ENCODE data around the gene ZFYVE27.

The ZFYVE27 gene

GRCh38 chr10:97715259-97715874 lies 21.6 kb upstream of the ZFYVE27 start:
- WGBS (ENCODE audit: insufficient coverage, insufficient read length) = no CpG with 5 or more reads among the region's 8 CpGs
- H3K27me3 ChIP-seq (ENCODE audit: control insufficient read depth, insufficient read depth, low read length) = no peaks in the 10 kb centered on the region
- peak overlapping the region; percentile 62; the same call in 1 of the 2 replicates for H3K4me3 ChIP-seq (ENCODE audit: low read length)
- no peaks in the 10 kb centered on the region for H3K36me3 ChIP-seq (ENCODE audit: control insufficient read depth, insufficient read depth, low read length)
- no peak overlapping the region for H3K27ac ChIP-seq (ENCODE audit: low read length)
- peaks cover 6% of the 10 kb centered on the region for H3K4me1 ChIP-seq (ENCODE audit: control insufficient read depth, insufficient read depth, low read length)
- no peaks in the 10 kb centered on the region for H3K9me3 ChIP-seq (ENCODE audit: control insufficient read depth, insufficient read depth, low read length)
- DNase-seq (ENCODE audit: low read depth, low spot score) = no peak

DNA sequence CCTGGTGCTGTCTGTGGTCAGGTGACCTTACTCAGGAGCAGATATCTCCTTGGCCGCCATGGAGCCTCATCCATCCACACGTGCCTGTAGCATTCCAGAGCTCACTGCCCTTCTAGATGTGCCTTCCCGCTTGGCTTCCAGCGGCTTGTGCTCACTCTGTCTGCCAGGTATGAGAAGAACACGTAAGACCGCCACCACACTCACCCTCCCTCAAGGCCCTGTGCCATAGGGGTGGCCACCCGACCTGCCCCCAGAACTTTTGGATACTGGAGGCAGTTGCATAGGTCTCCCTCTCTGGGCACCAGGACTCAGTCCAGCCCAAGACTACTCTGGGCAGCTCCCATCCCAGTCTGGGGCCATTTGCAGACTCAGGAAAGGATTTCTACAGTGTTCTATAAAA lies 19.3 kb upstream of the ZFYVE27 start:
- DNase-seq (ENCODE audit: low read depth, low spot score) = no peak
- Histone ChIP-seq H3K27ac (ENCODE audit: low read length) (no peak overlapping the region), H3K9me3 (ENCODE audit: control insufficient read depth, insufficient read depth, low read length) (no peaks in the 10 kb centered on the region), H3K36me3 (ENCODE audit: control insufficient read depth, insufficient read depth, low read length) (no peaks in the 10 kb centered on the region), H3K27me3 (ENCODE audit: control insufficient read depth, insufficient read depth, low read length) (no peaks in the 10 kb centered on the region), H3K4me3 (ENCODE audit: low read length) (no peak overlapping the region), H3K4me1 (ENCODE audit: control insufficient read depth, insufficient read depth, low read length) (peaks cover 6% of the 10 kb centered on the region)
- no CpG with 5 or more reads among the region's 7 CpGs for WGBS (ENCODE audit: insufficient coverage, insufficient read length)

GRCh38 chr10:97718178-97718577 lies 18.8 kb upstream of the ZFYVE27 start:
- Histone ChIP-seq H3K27me3 (ENCODE audit: control insufficient read depth, insufficient read depth, low read length) (no peaks in the 10 kb centered on the region), H3K4me3 (ENCODE audit: low read length) (no peak overlapping the region), H3K4me1 (ENCODE audit: control insufficient read depth, insufficient read depth, low read length) (peaks cover 6% of the 10 kb centered on the region), H3K9me3 (ENCODE audit: control insufficient read depth, insufficient read depth, low read length) (no peaks in the 10 kb centered on the region), H3K27ac (ENCODE audit: low read length) (no peak overlapping the region), H3K36me3 (ENCODE audit: control insufficient read depth, insufficient read depth, low read length) (no peaks in the 10 kb centered on the region)
- no CpG with 5 or more reads among the region's 6 CpGs for WGBS (ENCODE audit: insufficient coverage, insufficient read length)
- DNase-seq (ENCODE audit: low read depth, low spot score) = no peak

GRCh38 chr10:97718659-97719142 lies 18.2 kb upstream of the ZFYVE27 start:
- DNase-seq (ENCODE audit: low read depth, low spot score) = no peak
- Histone ChIP-seq H3K4me3 (ENCODE audit: low read length) (no peak overlapping the region), H3K9me3 (ENCODE audit: control insufficient read depth, insufficient read depth, low read length) (no peaks in the 10 kb centered on the region), H3K27ac (ENCODE audit: low read length) (no peak overlapping the region), H3K36me3 (ENCODE audit: control insufficient read depth, insufficient read depth, low read length) (no peaks in the 10 kb centered on the region), H3K27me3 (ENCODE audit: control insufficient read depth, insufficient read depth, low read length) (no peaks in the 10 kb centered on the region), H3K4me1 (ENCODE audit: control insufficient read depth, insufficient read depth, low read length) (peaks cover 6% of the 10 kb centered on the region)
- no CpG with 5 or more reads among the region's 8 CpGs for WGBS (ENCODE audit: insufficient coverage, insufficient read length)

DNA sequence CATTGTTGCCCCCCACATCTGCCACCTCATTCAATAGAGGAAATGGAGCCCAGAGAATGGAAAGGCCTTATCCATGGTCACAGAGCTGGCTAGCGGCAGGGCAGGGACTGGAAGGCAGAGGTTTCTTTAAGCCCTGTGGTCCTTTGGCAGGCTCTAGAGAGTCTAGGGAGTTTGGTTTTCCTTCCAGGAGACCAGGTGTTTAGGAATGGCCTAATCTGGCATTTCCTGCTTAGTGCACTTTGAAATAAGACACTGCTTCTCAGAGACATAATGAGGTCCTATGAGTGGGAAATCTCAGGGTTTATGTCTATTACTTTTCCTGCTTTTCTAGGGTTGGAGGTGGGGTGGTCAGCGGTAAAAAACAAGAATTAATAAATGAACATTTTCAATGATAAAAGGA lies 17.3 kb upstream of the ZFYVE27 start:
- no peaks in the 10 kb centered on the region for H3K36me3 ChIP-seq (ENCODE audit: control insufficient read depth, insufficient read depth, low read length)
- H3K4me1 ChIP-seq (ENCODE audit: control insufficient read depth, insufficient read depth, low read length) = peaks cover 6% of the 10 kb centered on the region
- H3K4me3 ChIP-seq (ENCODE audit: low read length) = no peak overlapping the region
- no peaks in the 10 kb centered on the region for H3K27me3 ChIP-seq (ENCODE audit: control insufficient read depth, insufficient read depth, low read length)
- no peaks in the 10 kb centered on the region for H3K9me3 ChIP-seq (ENCODE audit: control insufficient read depth, insufficient read depth, low read length)
- DNase-seq (ENCODE audit: low read depth, low spot score) = no peak
- no peak overlapping the region for H3K27ac ChIP-seq (ENCODE audit: low read length)
- no CpG with 5 or more reads among the region's 2 CpGs for WGBS (ENCODE audit: insufficient coverage, insufficient read length)

DNA sequence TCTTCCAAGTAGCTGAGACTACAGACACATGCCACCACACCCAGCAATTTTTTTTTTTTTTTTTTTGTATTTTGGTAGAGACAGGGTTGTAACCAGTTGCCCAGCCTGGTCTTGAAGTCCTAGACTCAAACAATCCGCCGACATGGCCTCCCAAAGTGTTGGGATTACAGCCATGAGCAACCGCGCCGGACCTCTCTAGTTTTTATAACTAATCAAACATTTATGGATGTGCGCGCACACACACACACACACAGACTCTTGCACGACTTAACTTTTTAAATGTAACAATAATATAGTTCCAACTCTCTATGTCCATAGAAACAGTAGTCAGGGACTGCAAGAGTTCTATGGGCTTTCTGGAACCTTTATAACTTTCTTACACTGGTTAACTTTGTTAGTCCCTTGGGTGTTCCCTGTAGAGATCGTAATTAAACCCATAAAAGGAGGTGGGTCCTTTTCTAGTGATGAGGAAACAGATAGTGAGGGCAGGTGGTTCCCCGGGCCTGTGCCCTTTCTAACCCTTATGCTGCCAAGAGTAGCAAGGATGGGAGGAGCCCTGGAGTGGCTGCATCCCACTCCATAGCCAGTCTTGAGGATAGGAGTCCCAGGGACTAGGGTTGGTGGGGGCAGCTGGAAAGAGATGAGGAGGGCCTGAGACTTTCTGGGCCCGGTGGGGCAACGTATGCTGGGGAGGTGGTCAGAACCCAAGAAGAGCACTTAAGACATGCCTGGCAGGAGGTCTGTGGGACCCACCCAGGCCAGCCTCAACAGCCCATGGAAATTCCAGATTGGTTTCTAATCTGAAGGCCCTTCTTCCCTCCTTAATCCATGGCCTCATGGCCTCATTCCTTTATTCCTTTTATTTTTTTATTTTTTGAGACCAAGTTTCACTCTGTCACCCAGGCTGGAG lies 14.8 kb upstream of the ZFYVE27 start:
- Histone ChIP-seq H3K27me3 (ENCODE audit: control insufficient read depth, insufficient read depth, low read length) (no peaks in the 10 kb centered on the region), H3K4me3 (ENCODE audit: low read length) (no peak overlapping the region), H3K9me3 (ENCODE audit: control insufficient read depth, insufficient read depth, low read length) (no peaks in the 10 kb centered on the region), H3K4me1 (ENCODE audit: control insufficient read depth, insufficient read depth, low read length) (peaks cover 4% of the 10 kb centered on the region), H3K27ac (ENCODE audit: low read length) (no peak overlapping the region), H3K36me3 (ENCODE audit: control insufficient read depth, insufficient read depth, low read length) (no peaks in the 10 kb centered on the region)
- WGBS (ENCODE audit: insufficient coverage, insufficient read length) = no CpG with 5 or more reads among the region's 12 CpGs
- no peak for DNase-seq (ENCODE audit: low read depth, low spot score)

GRCh38 chr10:97723001-97723400 lies 13.9 kb upstream of the ZFYVE27 start:
- no peak for DNase-seq (ENCODE audit: low read depth, low spot score)
- no peak overlapping the region for H3K4me3 ChIP-seq (ENCODE audit: low read length)
- no peaks in the 10 kb centered on the region for H3K27me3 ChIP-seq (ENCODE audit: control insufficient read depth, insufficient read depth, low read length)
- H3K27ac ChIP-seq (ENCODE audit: low read length) = no peak overlapping the region
- H3K9me3 ChIP-seq (ENCODE audit: control insufficient read depth, insufficient read depth, low read length) = no peaks in the 10 kb centered on the region
- no CpG with 5 or more reads among the region's 3 CpGs for WGBS (ENCODE audit: insufficient coverage, insufficient read length)
- H3K4me1 ChIP-seq (ENCODE audit: control insufficient read depth, insufficient read depth, low read length) = peaks cover 4% of the 10 kb centered on the region
- no peaks in the 10 kb centered on the region for H3K36me3 ChIP-seq (ENCODE audit: control insufficient read depth, insufficient read depth, low read length)

- H3K4me3 ChIP-seq (ENCODE audit: low read length) = no peak overlapping the region
- no peaks in the 10 kb centered on the region for H3K4me1 ChIP-seq (ENCODE audit: control insufficient read depth, insufficient read depth, low read length)
- WGBS (ENCODE audit: insufficient coverage, insufficient read length) = no CpG with 5 or more reads among the region's 5 CpGs
- no peaks in the 10 kb centered on the region for H3K9me3 ChIP-seq (ENCODE audit: control insufficient read depth, insufficient read depth, low read length)
- DNase-seq (ENCODE audit: low read depth, low spot score) = no peak
- H3K27ac ChIP-seq (ENCODE audit: low read length) = no peak overlapping the region
- H3K36me3 ChIP-seq (ENCODE audit: control insufficient read depth, insufficient read depth, low read length) = no peaks in the 10 kb centered on the region
- no peaks in the 10 kb centered on the region for H3K27me3 ChIP-seq (ENCODE audit: control insufficient read depth, insufficient read depth, low read length)
Observed at GRCh38 chr10:97724341-97724941, 12.5 kb upstream of the ZFYVE27 start.

DNA sequence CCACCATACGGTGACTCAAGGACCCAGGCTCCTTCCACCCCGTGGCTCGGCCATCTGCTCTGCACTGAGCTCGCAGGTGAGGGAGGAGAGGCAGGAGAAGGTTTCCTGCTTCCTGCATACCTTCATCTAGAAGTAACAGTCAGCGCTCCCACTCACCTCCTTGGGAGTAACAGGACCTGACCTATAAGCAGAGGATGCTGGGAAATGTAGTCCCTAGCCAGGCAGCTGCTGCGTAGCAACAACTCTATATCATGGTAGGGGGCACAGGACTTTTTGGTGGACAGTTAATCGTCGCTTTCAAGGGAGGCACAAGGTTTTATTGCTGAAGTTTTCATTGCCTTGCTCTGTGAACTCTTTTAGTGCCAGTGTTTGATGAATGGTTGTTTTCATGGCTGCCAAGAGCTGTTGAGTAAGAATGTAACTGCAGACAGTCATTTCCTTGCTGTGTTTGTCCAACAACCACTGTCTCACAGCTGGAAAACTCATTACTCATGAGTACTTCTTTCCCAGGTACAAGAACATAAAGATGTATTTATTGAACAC lies 10.2 kb upstream of the ZFYVE27 start:
- WGBS (ENCODE audit: insufficient coverage, insufficient read length) = no CpG with 5 or more reads among the region's 8 CpGs
- DNase-seq (ENCODE audit: low read depth, low spot score) = no peak
- no peaks in the 10 kb centered on the region for H3K36me3 ChIP-seq (ENCODE audit: control insufficient read depth, insufficient read depth, low read length)
- no peak overlapping the region for H3K27ac ChIP-seq (ENCODE audit: low read length)
- H3K27me3 ChIP-seq (ENCODE audit: control insufficient read depth, insufficient read depth, low read length) = no peaks in the 10 kb centered on the region
- H3K9me3 ChIP-seq (ENCODE audit: control insufficient read depth, insufficient read depth, low read length) = no peaks in the 10 kb centered on the region
- no peak overlapping the region for H3K4me3 ChIP-seq (ENCODE audit: low read length)
- no peaks in the 10 kb centered on the region for H3K4me1 ChIP-seq (ENCODE audit: control insufficient read depth, insufficient read depth, low read length)

DNA sequence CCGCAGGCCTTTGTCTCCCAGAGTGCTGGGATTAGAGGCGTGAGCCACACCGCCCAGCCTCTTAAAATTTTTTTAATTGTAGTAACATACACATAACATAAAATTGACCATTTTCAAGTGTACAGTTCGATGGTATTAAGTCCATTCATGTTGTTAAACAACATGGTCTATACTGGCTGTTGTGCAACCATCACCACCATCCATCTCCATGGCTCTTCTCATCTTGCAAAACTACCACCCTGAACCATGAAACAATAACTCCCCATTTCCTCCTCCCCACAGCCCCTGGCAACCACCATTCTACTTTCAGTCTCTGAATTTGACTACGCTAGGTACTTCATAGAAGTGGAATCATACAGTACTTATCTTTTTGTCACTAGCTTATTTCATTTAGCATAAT lies 7.9 kb upstream of the ZFYVE27 start:
- no peaks in the 10 kb centered on the region for H3K27me3 ChIP-seq (ENCODE audit: control insufficient read depth, insufficient read depth, low read length)
- H3K4me1 ChIP-seq (ENCODE audit: control insufficient read depth, insufficient read depth, low read length) = no peaks in the 10 kb centered on the region; the same call in 1 of the 2 replicates
- H3K4me3 ChIP-seq (ENCODE audit: low read length) = no peak overlapping the region
- no peak for DNase-seq (ENCODE audit: low read depth, low spot score)
- H3K36me3 ChIP-seq (ENCODE audit: control insufficient read depth, insufficient read depth, low read length) = no peaks in the 10 kb centered on the region
- H3K27ac ChIP-seq (ENCODE audit: low read length) = no peak overlapping the region
- no CpG with 5 or more reads among the region's 5 CpGs for WGBS (ENCODE audit: insufficient coverage, insufficient read length)
- no peaks in the 10 kb centered on the region for H3K9me3 ChIP-seq (ENCODE audit: control insufficient read depth, insufficient read depth, low read length)
